HepG2 (cell line): ENCODE measurements around the gene KAZN. TPM values are rescaled to one million over a fixed set of nuclear protein-coding genes. Genes with fewer than 3 reads are reported as not detected.

ENCODE experiments used
- CEBPB ChIP-seq: IDR thresholded peaks from 2 replicates; pipeline ENCODE4 v1.6.1; 2011; ENCODE audit warnings: low read depth, low read length, improper control_type of control experiment, borderline replicate concordance
- CREB1 ChIP-seq, 2 experiments: fragments of 450-650 bp in 1 of 2; IDR thresholded peaks; 2 replicates each; pipeline ENCODE4 v1.6.1; 2016 to 2017; ENCODE audit warnings: control low read depth in 1 of 2, mild to moderate bottlenecking in 1 of 2, missing compliant biosample characterization in 1 of 2, missing genetic modification characterization in 1 of 2
- CTCF ChIP-seq: sonication (generic); formaldehyde crosslinking; IDR thresholded peaks from 2 replicates; pipeline ENCODE4 v1.5.0; 2020; ENCODE audit warnings: mild to moderate bottlenecking, missing genetic modification reagents, moderate library complexity
- FOSL2 ChIP-seq: sonication (generic); formaldehyde crosslinking; IDR thresholded peaks from 2 replicates; pipeline ENCODE4 v1.4.0; 2020; ENCODE audit warnings: missing genetic modification reagents
- FOXP4 ChIP-seq: sonication (generic); formaldehyde crosslinking; IDR thresholded peaks from 2 replicates; pipeline ENCODE4 v1.4.0; 2020; ENCODE audit warnings: missing genetic modification reagents
- HNF1B ChIP-seq: sonication (generic); formaldehyde crosslinking; IDR thresholded peaks from 2 replicates; pipeline ENCODE4 v1.5.1; 2020; ENCODE audit warnings: mild to moderate bottlenecking, moderate library complexity, missing genetic modification reagents
- HOXD1 ChIP-seq: sonication (generic); formaldehyde crosslinking; IDR thresholded peaks from 2 replicates; pipeline ENCODE4 v1.5.0; 2020; ENCODE audit warnings: missing genetic modification reagents
- MED1 ChIP-seq: sonication (generic); formaldehyde crosslinking; IDR thresholded peaks from 2 replicates; pipeline ENCODE4 v1.4.0; 2020; ENCODE audit warnings: missing genetic modification reagents
- MYC ChIP-seq: sonication (generic); formaldehyde crosslinking; IDR thresholded peaks from 2 replicates; pipeline ENCODE4 v1.9.0; 2021; ENCODE audit warnings: missing genetic modification reagents, borderline replicate concordance
- RAD21 ChIP-seq: fragments of 450-650 bp; formaldehyde crosslinking; IDR thresholded peaks from 2 replicates; pipeline ENCODE4 v1.5.0; 2020; ENCODE audit warnings: mild to moderate bottlenecking
- ZNF468 ChIP-seq: sonication (generic); formaldehyde crosslinking; IDR thresholded peaks from 2 replicates; pipeline ENCODE4 v1.8.0; 2022; ENCODE audit warnings: mild to moderate bottlenecking, moderate library complexity, missing genetic modification reagents
- ZNF510 ChIP-seq: sonication (generic); formaldehyde crosslinking; IDR thresholded peaks from 2 replicates; pipeline ENCODE4 v1.4.0; 2020; ENCODE audit warnings: low read depth, mild to moderate bottlenecking, missing genetic modification reagents
- ZNF605 ChIP-seq: sonication (generic); formaldehyde crosslinking; IDR thresholded peaks from 2 replicates; pipeline ENCODE4 v1.8.0; 2022; ENCODE audit warnings: mild to moderate bottlenecking, missing genetic modification reagents
- ZNF710 ChIP-seq: sonication (generic); formaldehyde crosslinking; IDR thresholded peaks from 2 replicates; pipeline ENCODE4 v1.5.0; 2020; ENCODE audit warnings: mild to moderate bottlenecking, missing genetic modification reagents, borderline replicate concordance
- ZNF761 ChIP-seq: sonication (generic); formaldehyde crosslinking; conservative IDR thresholded peaks from 2 replicates; pipeline ENCODE4 v1.4.0; 2020; ENCODE audit warnings: mild to moderate bottlenecking, missing genetic modification reagents
- ZSCAN5A ChIP-seq: sonication (generic); formaldehyde crosslinking; IDR thresholded peaks from 2 replicates; pipeline ENCODE4 v1.8.0; 2022; ENCODE audit warnings: mild to moderate bottlenecking, missing genetic modification reagents, borderline replicate concordance
- polyA plus RNA-seq, 8 experiments: library from polyadenylated mRNA; depleted of rRNA in 3 of 8; stranded (reverse) in 7 of 8; unstranded in 1 of 8; fragments of >200 nt; fragmentation: Illumina TruSeq in 4 of 8; extraction: Trizol in 4 of 8; gene quantifications; 2 replicates each; pipeline versions ENCODE4 v1.2.1 to v1.2.3, GENCODE V29; 2011 to 2016; ENCODE audit warnings: low read depth in 4 of 8, missing spikeins in 1 of 8, mixed read lengths in 1 of 8; ENCODE audit not compliant: insufficient read depth in 1 of 8
- total RNA-seq, 5 experiments: library from RNA; depleted of rRNA; stranded (reverse); fragments of >200 nt; fragmentation: Illumina TruSeq; extraction: Trizol; gene quantifications; 2 replicates each; pipeline ENCODE4 v1.2.3, GENCODE V29; 2016; ENCODE audit warnings: low read depth in 1 of 5

KAZN gene
- total and polyA plus RNA-seq, 2 of the 13 experiments (the other 11 are each of a cell fraction or from before 2014, with no cell fraction given), result 10.4 to 13.5 TPM

GRCh38 chr1:15027515-15027986 is 429.1 kb downstream of the KAZN start (continued):
- no peak; the same call in 1 of the 2 replicates for TF ChIP-seq MYC (CRISPR knock-in tag)
- TF ChIP-seq ZSCAN5A (CRISPR knock-in tag), result no peak
- TF ChIP-seq HOXD1 (CRISPR knock-in tag), result no peak
- no peak for TF ChIP-seq ZNF761 (CRISPR knock-in tag)
- TF ChIP-seq ZNF510 (CRISPR knock-in tag), result no peak
- peak; percentile 41 for TF ChIP-seq HNF1B (CRISPR knock-in tag)
- TF ChIP-seq FOSL2 (CRISPR knock-in tag), result peak; percentile 26; the same call in 1 of the 2 replicates
- TF ChIP-seq CREB1 (IDR thresholded peaks at IDR 0.05), result no peak
- TF ChIP-seq CREB1 (CRISPR knock-in tag; IDR thresholded peaks at IDR 0.05), result peak; percentile 80
- TF ChIP-seq ZNF468 (CRISPR knock-in tag), result no peak
- 0 out of 2 replicates have a peak, but pooled peaks have one; percentile 29 for TF ChIP-seq MED1 (CRISPR knock-in tag)
- TF ChIP-seq RAD21, result peak; percentile 82
- TF ChIP-seq ZNF710 (CRISPR knock-in tag), result no peak
- TF ChIP-seq CEBPB, result peak; percentile 12; the same call in 1 of the 2 replicates
- peak; percentile 40; the same call in 1 of the 2 replicates for TF ChIP-seq ZNF605 (CRISPR knock-in tag)
- TF ChIP-seq FOXP4, result peak; percentile 71
- TF ChIP-seq CTCF (CRISPR knock-in tag), result peak; percentile 82
